Peyer's patch (tissue), 4 donors: Measurements from ENCODE around the gene PDCD2.
"Not testable (repeated sequence)": the region's sequence is repeated elsewhere in the genome, so short reads cannot be mapped to it uniquely, and the experiment has no call there.

Source experiments
- CTCF ChIP-seq, 6 experiments: fragments of 450-650 bp in 4 of 6; fragments of 200-600 bp in 2 of 6; sonication (generic) in 1 of 6; IDR thresholded peaks; one replicate each; pipeline ENCODE4 v1.5.1; 2017 to 2019; ENCODE audit warnings: antibody characterized with exemption in 6 of 6, mild to moderate bottlenecking in 3 of 6, moderate library complexity in 1 of 6
- POLR2A ChIP-seq, 2 donors: fragments of 450-650 bp; IDR thresholded peaks; one replicate each; pipeline ENCODE4 v1.5.1; 2017; ENCODE audit warnings: antibody characterized with exemption in 2 of 2, mild to moderate bottlenecking in 2 of 2, moderate library complexity in 2 of 2

GRCh38 chr6:170612256-170612804 is 27.9 kb upstream of the PDCD2 start:
- TF ChIP-seq POLR2A, CTCF (IDR thresholded peaks at IDR 0.05): not testable (repeated sequence)
